GM21381 (cell line): ENCODE results near the gene ADAT1.
A peak's percentile ranks its signal among the peaks of the same experiment; 100 is the strongest.
"Not testable (repeated sequence)": the region's sequence is repeated elsewhere in the genome, so short reads cannot be mapped to it uniquely, and the experiment has no call there.

Experiments used
- ATAC-seq: cut with Tn5 transposase; IDR thresholded peaks from one replicate; pipeline ENCODE4 v1.9.1; 2021; ENCODE audit warnings: mild to moderate bottlenecking, moderate library complexity; ENCODE audit not compliant: unreplicated experiment

The ADAT1 gene

DNA sequence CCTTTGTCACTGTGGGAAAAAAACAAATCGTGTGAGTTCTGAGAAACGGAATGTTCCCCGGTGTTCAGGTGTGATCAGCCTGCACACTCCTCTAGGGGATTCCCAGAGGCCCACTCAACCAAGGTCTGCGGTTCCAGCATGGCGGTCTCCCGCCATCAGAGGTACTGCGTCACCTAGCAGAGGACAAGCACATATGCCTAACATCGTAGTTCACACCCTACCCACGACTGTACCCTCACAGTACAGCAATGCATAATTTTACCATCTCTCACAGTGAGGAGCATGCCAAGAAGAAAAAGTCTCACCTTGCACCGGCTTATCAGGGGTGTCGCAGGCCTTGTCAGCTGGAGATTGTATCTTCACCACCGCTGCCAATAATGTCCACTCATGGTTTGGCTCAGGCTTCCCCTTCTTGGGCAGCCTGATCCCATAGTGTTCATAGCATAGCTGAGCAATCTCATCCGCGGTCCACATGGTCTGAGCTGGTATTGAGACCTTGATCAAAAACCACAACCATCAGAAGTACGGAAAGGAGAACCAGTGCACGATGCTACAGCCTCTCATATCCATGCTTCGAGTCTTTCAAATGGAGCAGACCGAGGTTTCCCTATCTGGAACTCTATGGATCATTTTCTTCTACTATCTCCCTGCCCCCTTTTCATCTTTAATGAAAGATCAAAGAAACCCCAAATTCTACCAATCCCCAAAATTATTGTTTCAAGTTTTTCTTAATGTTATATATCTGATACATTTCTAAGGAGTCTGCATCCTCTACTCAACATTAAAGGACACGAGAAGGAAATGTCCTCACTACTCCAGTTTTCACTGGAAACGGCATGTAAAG is 2.5 kb downstream of the ADAT1 start:
- no peak for ATAC-seq

GRCh38 chr16:75618780-75619179 is 4.3 kb downstream of the ADAT1 start:
- ATAC-seq: no peak

DNA sequence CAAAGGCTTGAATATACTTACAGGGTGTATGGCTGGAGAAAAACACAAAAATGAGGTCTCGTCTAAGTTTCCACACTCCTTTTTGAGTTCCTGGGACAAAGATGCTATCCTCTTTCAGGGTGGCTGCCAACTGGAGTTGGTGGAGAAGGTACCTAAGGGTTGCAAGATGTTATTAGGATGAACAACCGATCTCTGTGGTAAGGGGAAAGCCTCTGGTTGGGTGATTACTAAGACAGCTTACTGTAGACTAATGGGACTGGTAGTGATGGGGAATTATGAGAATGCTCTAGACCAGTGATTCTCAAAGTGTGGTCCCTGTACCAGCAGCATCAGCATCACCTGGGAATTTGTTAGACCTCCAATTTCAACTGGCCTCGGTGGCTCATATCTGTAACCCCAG is 6.0 kb downstream of the ADAT1 start:
- ATAC-seq: no peak

- ATAC-seq: peak; percentile 38
These were observed 6.5 kb downstream of the ADAT1 start for GRCh38 chr16:75616521-75617010.

- ATAC-seq: no peak
These were observed 7.5 kb downstream of the ADAT1 start for GRCh38 chr16:75615619-75616018.

DNA sequence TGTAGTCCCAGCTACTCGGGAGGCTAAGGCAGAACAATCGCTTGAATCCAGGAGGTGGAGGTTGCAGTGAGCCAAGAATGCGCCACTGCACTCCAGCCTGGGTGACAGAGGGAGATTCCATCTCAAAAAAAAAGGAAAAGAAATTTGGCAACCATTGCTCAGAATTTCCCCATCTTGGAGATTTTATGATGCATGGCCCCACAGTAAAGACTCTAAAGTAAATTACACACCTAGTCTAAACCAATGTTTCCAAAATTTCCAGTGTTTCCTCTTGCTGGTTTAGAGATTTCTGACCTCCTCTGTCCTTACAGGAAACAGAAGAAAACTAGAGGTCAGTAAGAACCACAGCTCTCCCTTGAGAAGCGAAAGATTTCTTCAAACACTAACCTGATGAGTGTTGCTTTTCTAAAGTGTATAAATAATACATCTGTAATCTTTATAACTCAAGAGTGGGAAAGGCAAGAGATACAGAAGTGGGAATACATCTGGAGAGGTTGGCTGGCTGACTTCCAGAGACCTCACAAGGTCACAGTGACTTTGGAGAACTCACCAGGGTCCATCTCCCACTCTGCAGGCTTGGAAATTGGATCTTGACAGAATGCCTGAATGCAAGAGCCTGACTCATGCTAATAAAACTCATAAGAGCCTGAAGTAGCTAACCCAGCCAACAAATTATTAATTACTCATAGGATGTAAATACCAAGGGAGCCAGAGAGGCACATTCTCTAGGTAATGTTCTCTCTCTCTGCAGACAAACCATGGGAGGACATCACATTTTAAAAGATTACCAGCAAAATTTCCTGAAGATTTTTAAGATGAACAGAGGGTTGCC is 8.8 kb downstream of the ADAT1 start:
- ATAC-seq: no peak

GRCh38 chr16:75606507-75606906 is 16.6 kb downstream of the ADAT1 start:
- ATAC-seq: no peak

DNA sequence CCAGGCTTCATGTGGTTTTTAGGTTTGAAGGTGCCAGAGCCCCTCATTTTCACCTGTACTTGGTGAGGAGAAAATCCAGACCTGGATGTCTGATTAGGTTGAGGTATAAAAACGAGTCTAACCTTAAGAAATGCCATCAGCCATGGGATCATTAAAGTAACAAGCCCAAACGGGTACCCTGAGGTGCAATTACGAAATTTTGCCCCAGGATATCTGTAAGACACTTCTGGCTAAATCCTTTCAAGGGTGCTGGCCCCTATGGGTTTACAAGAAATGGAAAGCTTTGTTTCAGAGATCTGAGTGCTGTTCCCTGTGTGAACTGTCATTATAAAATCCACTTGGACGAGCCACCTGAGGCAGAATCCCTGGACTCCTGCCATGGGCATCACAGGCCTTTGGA is 19.8 kb downstream of the ADAT1 start:
- ATAC-seq: no peak

- no peak for ATAC-seq
These were observed 23.4 kb downstream of the ADAT1 start for GRCh38 chr16:75599452-75600277.

DNA sequence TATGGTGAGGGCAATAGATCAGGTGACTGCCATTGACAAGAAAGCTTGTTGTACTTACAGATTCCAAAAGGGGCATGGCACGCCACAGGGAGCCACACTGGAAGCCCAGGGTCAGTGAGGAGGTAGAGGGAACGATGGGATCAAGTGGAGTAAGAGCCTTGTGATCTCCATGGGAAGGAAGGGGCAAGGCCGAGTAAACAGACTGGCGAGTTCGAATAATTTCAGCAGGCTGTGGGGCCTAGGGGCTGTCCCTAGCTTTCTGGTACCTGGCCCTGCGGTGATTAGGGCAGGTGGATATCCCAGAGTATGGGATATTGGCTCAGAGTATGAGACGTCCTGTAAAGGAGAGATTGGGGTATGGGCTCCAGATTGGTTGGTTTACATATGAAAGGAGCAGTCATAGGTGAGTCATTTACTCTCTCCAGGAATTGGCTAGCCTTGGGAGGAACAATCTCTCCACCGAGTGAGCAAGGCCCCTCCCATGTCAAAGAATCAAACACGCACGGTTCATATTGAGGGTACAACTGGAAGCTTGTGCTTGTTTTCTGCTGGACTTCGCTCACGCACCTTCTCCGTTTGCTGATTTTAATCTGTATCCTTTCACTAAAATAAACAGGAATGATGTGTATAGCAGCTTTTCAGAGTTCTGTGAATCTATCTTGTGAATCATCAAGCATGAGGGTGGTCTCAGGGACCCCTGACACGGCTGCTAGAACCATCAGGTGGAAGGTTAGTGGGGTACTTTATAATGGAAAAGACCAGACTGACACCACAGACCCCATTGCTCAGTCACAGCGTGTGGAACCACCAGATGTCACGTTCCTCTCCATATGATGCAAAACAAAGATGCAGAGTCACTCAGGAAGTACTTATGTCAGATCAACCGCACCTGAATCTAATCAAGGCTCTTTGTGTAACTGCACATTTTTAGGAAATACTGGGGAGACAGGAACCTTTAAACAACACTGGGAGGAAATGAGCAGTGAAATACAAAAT is 29.0 kb downstream of the ADAT1 start:
- ATAC-seq: no peak

DNA sequence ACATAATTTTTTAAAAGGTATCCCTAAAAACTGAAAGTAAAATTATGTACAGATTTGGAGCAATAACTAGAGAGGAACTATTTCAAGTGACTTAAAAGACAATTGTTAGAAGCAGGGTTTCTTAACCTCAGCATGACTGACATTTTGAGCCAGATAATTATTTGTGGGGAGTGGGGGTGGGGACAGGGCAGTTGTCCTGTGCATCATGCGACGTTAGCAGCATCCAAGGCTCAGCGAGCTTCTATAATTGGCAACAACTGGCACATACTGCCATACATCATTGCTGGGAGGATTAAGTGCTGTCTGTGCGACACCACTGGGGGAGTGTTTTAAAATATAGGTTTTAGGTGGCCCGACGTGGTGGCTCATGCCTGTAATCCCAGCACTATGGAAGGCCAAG is 29.8 kb downstream of the ADAT1 start:
- ATAC-seq: no peak

DNA sequence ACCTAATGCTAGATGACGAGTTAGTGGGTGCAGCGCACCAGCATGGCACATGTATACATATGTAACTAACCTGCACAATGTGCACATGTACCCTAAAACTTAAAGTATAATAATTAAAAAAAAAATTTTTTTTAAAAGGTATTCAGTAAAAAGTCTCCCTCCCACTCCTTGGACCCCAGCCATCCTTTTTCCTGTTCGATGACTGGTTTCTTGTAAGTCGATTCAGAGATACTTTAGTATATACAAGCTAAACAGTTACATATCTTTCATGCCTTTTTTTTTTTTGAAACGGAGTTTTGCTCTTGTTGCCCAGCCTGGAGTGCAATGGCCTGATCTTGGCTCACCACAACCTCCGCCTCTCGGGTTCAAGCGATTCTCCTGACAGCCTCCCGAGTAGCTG is 31.2 kb downstream of the ADAT1 start:
- ATAC-seq: not testable (repeated sequence)

DNA sequence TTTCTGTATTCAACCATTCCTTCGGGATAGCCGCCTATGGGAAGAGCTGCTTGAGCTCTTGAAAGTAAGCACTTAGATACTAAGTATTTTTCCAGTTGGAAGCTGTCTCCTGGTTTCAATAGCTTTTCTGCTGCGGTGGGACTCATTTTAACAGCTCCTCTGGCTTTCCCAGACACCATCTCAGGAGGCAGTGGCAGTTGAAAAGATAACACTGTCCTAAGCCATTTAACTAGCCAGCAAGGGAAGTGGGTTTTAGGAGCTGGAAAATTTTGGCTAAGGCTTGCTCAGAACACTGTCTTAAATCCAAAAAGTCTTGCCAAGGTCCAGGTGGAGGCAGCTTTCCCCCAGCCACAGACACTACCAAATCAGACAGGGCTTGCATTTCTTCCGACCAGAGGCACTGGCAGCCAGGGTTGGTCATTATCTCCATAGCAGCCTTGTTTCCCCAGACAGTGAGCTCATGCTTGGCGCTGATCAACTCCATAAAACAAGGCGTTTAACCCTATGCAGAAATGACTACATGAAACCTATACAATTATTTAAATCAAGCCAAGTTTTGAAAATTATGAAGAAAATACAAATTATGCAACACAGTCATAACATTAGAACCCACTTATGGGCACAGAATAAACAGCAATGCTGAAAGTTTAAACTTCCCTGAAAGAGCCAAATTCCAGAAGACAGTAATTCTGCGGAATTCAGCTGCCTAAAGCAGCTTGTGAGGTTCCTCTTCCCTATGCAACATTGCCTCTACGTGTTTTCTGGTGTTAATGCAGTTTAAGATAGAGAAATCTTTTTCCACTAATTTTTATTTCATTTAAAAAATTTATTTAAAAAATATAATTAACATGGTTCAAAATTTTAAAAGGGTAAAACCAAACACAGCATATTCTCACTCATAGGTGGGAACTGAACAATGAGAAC is 31.9 kb downstream of the ADAT1 start:
- no peak for ATAC-seq

GRCh38 chr16:75589306-75589705 is 33.8 kb downstream of the ADAT1 start:
- no peak for ATAC-seq

DNA sequence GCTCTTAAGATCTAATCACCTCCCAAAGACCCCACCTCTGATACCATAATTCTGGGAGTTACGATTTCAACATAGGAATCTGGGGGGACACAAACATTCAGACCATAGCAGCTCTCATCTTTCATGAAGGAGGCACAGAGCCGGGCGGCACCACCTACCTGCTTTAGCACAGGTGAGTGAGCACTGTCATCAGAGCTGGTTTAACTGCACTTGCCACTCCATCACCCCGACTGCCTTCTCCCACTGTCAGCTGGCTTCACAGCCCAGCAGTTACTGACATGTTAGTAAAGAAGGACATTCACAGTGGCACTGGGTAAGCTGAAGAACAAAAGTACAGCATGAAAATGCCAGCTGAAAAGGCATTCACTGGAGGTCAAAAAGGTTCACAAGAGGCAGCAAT is 34.4 kb downstream of the ADAT1 start:
- ATAC-seq: no peak

DNA sequence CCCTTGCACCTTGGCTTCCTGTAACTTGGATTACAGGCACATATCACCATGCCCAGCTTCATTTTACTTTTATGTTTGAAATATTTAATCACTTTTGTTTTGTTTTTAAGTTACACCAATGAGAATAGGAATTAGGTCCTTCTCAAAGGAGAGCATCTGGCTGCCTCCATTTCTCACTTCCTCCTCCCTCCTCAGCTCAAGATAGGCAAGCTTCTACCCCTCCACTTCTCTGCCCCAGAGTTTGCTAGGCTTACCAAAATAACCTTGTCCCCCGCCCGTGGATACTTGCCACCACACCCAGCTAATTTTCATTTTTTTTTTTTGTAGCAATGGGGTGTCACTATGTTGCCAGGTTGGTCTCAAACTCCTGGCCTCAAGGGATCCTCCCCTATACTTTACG is 39.0 kb downstream of the ADAT1 start:
- ATAC-seq: peak; percentile 51

DNA sequence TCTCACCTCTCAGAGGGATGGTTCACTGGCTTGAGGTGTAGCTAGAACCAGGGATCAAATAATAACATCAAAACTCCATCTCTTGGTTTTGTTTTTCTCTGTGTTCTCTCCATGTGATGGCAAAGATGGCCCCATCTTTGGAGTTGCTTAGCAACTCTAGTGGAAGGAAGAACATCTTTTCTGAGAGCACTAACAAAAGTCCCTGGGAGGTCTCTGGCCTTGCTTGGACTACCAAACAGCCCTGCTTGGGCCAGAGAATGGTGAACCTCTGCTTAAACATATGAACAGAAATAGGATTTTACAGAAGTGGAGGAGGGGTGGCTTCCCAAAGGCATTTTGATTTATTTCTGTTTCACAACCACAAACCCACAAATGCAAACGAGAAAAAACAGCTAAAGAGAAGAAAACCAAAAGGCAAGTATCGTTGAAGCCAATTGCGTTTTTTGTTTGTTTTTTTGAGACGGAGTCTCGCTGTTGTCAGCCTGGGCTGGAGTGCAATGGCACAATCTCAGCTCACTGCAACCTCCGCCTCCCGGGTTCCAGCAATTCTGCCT is 43.7 kb downstream of the ADAT1 start:
- no peak for ATAC-seq

DNA sequence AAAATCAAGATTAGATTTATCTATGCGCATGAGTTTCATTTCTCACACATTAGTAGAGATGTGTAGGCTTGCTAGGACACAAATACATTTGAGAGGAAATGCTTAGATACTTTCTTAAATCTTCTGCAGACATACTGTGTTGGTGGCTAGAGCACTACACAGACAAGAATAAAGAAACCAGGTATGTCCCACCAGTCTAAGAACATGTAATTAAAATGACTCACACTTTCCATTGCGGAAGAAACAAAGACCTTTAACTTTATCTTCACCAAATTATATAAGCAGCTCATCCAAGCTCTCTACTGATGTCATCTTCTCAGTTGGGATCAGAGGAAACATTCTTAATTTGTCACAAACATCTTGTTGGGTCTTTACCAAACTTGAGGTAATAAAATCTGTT is 44.4 kb downstream of the ADAT1 start:
- ATAC-seq: no peak

GRCh38 chr16:75578212-75578611 is 44.9 kb downstream of the ADAT1 start:
- no peak for ATAC-seq
